Panc1 (cell line): Measurements from ENCODE around the gene GRIN2A. TPM values are rescaled to one million over a fixed set of nuclear protein-coding genes. Genes with fewer than 3 reads are reported as not detected.

Source experiments
- ATAC-seq: fragments of 200-7000 bp; cut with Tn5 transposase; 2 replicates; pipeline ENCODE4 v1.9.1; 2020; ENCODE audit warnings: mild to moderate bottlenecking, moderate library complexity
- BruUV-seq: library from RNA; stranded (reverse); fragments of 400-500 nt; replicated peaks from 2 replicates; lab custom pipeline; 2021; lab: Mats Ljungman, UMichigan
- CTCF ChIA-PET: fragments of 300-600 bp; sonication (Branson Sonifier 250); formaldehyde crosslinking; loops from one replicate; lab custom pipeline; 2022; ENCODE audit warnings: antibody characterized with exemption; lab: Charles Lee
- POLR2A ChIA-PET: fragments of 300-600 bp; sonication (Branson Sonifier 250); formaldehyde crosslinking; loops from one replicate; lab custom pipeline; 2022; ENCODE audit warnings: antibody characterized with exemption; lab: Charles Lee
- DNase-seq: peaks from one replicate; pipeline ENCODE4 v3.0.0-alpha.2; 2010; ENCODE audit warnings: low read depth, low spot score
- H3K27ac ChIP-seq: 2 replicates; pipeline ENCODE4 v1.5.1; 2011; ENCODE audit warnings: mild to moderate bottlenecking, low read length, inconsistent platforms
- H3K27me3 ChIP-seq: fragments of 200-500 bp; sonication (Bioruptor generic); 2 replicates; pipeline ENCODE4 v1.6.0; 2014; ENCODE audit warnings: low read length, inconsistent platforms; ENCODE audit not compliant: control insufficient read depth, insufficient read depth
- H3K36me3 ChIP-seq: fragments of 200-500 bp; sonication (Bioruptor generic); 2 replicates; pipeline ENCODE4 v1.5.1; 2014; ENCODE audit warnings: inconsistent platforms, mild to moderate bottlenecking, low read length, moderate library complexity; ENCODE audit not compliant: control insufficient read depth, insufficient read depth
- H3K4me1 ChIP-seq: 2 replicates; pipeline ENCODE4 v1.5.1; 2011; ENCODE audit warnings: inconsistent platforms, mild to moderate bottlenecking, low read length, moderate library complexity; ENCODE audit not compliant: control insufficient read depth, insufficient read depth
- H3K4me3 ChIP-seq, 2 experiments: 2 replicates each; pipeline ENCODE4 v1.5.1; 2011 to 2012; ENCODE audit warnings: low read depth in 2 of 2, low read length in 2 of 2, mild to moderate bottlenecking in 2 of 2, inconsistent platforms in 1 of 2, moderate library complexity in 1 of 2
- H3K9me3 ChIP-seq: fragments of 200-500 bp; sonication (Bioruptor generic); 2 replicates; pipeline ENCODE4 v1.5.1; 2014; ENCODE audit warnings: low read depth, mild to moderate bottlenecking, inconsistent platforms, low read length, moderate library complexity; ENCODE audit not compliant: control insufficient read depth, insufficient read depth
- CTCF ChIP-seq: fragments of 450-650 bp; IDR thresholded peaks from 2 replicates; pipeline ENCODE4 v1.5.1; 2017; ENCODE audit warnings: mild to moderate bottlenecking
- POLR2AphosphoS5 ChIP-seq: IDR thresholded peaks from 2 replicates; pipeline ENCODE4 v1.6.1; 2012; ENCODE audit warnings: mild to moderate bottlenecking, low read depth, low read length, moderate library complexity
- REST ChIP-seq, 2 experiments: IDR thresholded peaks; 2 replicates each; pipeline ENCODE4 v1.6.1; 2011 to 2012; ENCODE audit warnings: low read depth in 2 of 2, control low read depth in 1 of 2, low read length in 1 of 2, mild to moderate bottlenecking in 1 of 2, moderate library complexity in 1 of 2; ENCODE audit not compliant: insufficient read depth in 1 of 2
- SIN3A ChIP-seq: IDR thresholded peaks from 2 replicates; pipeline ENCODE4 v1.6.1; 2012; ENCODE audit warnings: low read depth, mild to moderate bottlenecking, low read length, moderate library complexity, borderline replicate concordance; ENCODE audit not compliant: insufficient read depth
- TCF7L2 ChIP-seq: IDR thresholded peaks from 2 replicates; pipeline ENCODE4 v1.6.1; 2011; ENCODE audit warnings: mild to moderate bottlenecking, low read depth, low read length, inconsistent platforms
- in situ Hi-C: cut with HindIII; loops from 2 replicates; pipeline ENCODE4 v1.10.0; 2016; ENCODE audit warnings: low sequenced_read_pairs, low pct_unique_long_range_greater_than_20kb
- intact Hi-C: fragments of 100-400 bp; cut with micrococcal nuclease; formaldehyde crosslinking; loops from one replicate; pipeline ENCODE4 v1.10.0; 2022; ENCODE audit not compliant: unreplicated experiment
- total RNA-seq: library from RNA; stranded (reverse); gene quantifications from one replicate; pipeline ENCODE4 v1.2.1, GENCODE V29; 2021; ENCODE audit not compliant: unreplicated experiment

Gene GRIN2A
- total RNA-seq, 1 experiment from 2014 or later: 12.3 TPM

GRCh38 chr16:9965079-9965478, 217.1 kb downstream of the GRIN2A start:
- in situ Hi-C loops: no loop called here
- ATAC-seq (no peak), DNase-seq (no peak)
- Histone ChIP-seq H3K4me1 (no peaks in the 10 kb centered on the region), H3K4me3 (no peak overlapping the region), H3K27ac (no peak overlapping the region), H3K9me3 (no peaks in the 10 kb centered on the region), H3K27me3 (no peaks in the 10 kb centered on the region), H3K36me3 (no peaks in the 10 kb centered on the region)
- CTCF ChIA-PET: no interaction called here
- intact Hi-C loops: no loop called here
- TF ChIP-seq CTCF (no peak), POLR2AphosphoS5 (no peak), TCF7L2 (no peak), REST (IDR thresholded peaks at IDR 0.05; ENCODE audit: insufficient read depth in 1 of 2, low read depth in 2 of 2, low read length in 1 of 2) (no peak), SIN3A (no peak)
- POLR2A ChIA-PET: no interaction called here
- BruUV-seq: no TSS peak

GRCh38 chr16:9964426-9964825, 217.8 kb downstream of the GRIN2A start:
- no peaks in the 10 kb centered on the region for H3K27me3 ChIP-seq
- no peaks in the 10 kb centered on the region for H3K4me1 ChIP-seq
- intact Hi-C loops (no loop called here), in situ Hi-C loops (no loop called here)
- DNase-seq (no peak), ATAC-seq (no peak)
- no TSS peak for BruUV-seq
- H3K27ac ChIP-seq: no peak overlapping the region
- CTCF ChIA-PET: no interaction called here
- H3K4me3 ChIP-seq: no peak overlapping the region
- POLR2A ChIA-PET: no interaction called here
- H3K36me3 ChIP-seq: no peaks in the 10 kb centered on the region
- TF ChIP-seq POLR2AphosphoS5: no peak
- TF ChIP-seq TCF7L2: no peak
- no peak for TF ChIP-seq REST (IDR thresholded peaks at IDR 0.05; ENCODE audit: insufficient read depth in 1 of 2, low read depth in 2 of 2, low read length in 1 of 2)
- no peak for TF ChIP-seq SIN3A
- no peak for TF ChIP-seq CTCF
- no peaks in the 10 kb centered on the region for H3K9me3 ChIP-seq
